Superior temporal gyrus (tissue), 1 donor: ENCODE measurements around the gene OR1J1.

Source experiments
- DNase-seq: peaks from one replicate; pipeline ENCODE4 v3.0.0-alpha.2; 2016; ENCODE audit errors: extremely low spot score

Gene OR1J1

GRCh38 chr9:122445155-122445749 lies 32.5 kb downstream of the OR1J1 start:
- no peak for DNase-seq

DNA sequence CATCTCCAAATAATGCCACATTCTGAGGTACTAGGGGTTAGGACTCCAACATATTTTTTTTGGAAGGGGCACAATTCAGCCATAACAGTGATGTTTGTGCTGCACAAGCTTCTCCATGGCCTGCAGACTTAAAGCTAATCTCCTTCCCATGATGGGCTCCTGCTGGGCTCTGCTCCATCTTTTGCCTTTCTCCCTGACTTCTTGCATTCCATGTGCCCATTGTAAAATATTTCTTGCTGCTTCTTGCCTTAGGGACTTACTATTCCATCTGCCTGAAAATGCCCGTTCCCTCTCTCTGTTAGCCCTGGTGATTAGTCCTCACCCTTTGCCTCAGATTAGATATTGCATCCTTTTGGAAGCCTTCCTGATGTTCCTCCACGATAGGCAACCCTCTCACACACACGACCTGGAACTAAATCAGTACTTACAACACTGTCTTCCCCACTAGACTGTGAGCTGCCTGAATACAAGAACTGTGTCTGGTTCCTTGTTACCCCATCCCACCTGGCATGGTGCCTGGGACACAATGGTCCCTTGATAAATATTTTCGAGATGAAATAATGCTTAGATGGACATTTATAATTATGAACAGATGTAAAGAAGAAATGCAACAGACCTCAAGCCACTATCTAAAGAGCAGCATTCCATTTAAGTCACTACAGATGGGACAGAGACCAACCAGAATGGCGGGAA lies 33.5 kb downstream of the OR1J1 start:
- DNase-seq = no peak

- no peak for DNase-seq
These were observed 35.2 kb downstream of the OR1J1 start for GRCh38 chr9:122442568-122442967.
